Breast epithelium (tissue), 4 donors: Measurements from ENCODE around the gene DMD. TPM values are rescaled to one million over a fixed set of nuclear protein-coding genes. Genes with fewer than 3 reads are reported as not detected.

ENCODE experiments used
- DNase-seq, 2 donors: peaks; one replicate each; pipeline ENCODE4 v3.0.0-alpha.2; 2019; ENCODE audit warnings: low spot score in 2 of 2
- H3K27ac ChIP-seq, 2 donors: fragments of 200-600 bp; sonication (generic) in 1 of 2; one replicate each; pipeline ENCODE4 v1.5.1; 2016 to 2019; ENCODE audit warnings: mild to moderate bottlenecking in 1 of 2
- H3K27me3 ChIP-seq, 2 donors: fragments of 200-600 bp; sonication (generic) in 1 of 2; one replicate each; pipeline versions ENCODE4 v1.5.1 to v1.6.0; 2017 to 2019; ENCODE audit warnings: control low read depth in 1 of 2, mild to moderate bottlenecking in 1 of 2
- H3K36me3 ChIP-seq: fragments of 200-600 bp; one replicate; pipeline ENCODE4 v1.5.1; 2019
- H3K4me1 ChIP-seq, 2 donors: fragments of 200-600 bp; sonication (generic); one replicate each; pipeline ENCODE4 v1.5.1; 2016 to 2019; ENCODE audit warnings: control low read depth in 1 of 2
- H3K4me3 ChIP-seq, 3 donors: fragments of 200-600 bp; sonication (generic); 1 replicate in 2 of 3; 2 replicates in 1 of 3; pipeline ENCODE4 v1.5.1; 2016 to 2019; ENCODE audit warnings: mild to moderate bottlenecking in 3 of 3, moderate library complexity in 2 of 3
- H3K9me3 ChIP-seq, 2 donors: fragments of 200-600 bp; sonication (generic) in 1 of 2; one replicate each; pipeline ENCODE4 v1.5.1; 2016 to 2019; ENCODE audit warnings: control low read depth in 1 of 2
- POLR2A ChIP-seq: fragments of 450-650 bp; IDR thresholded peaks from one replicate; pipeline ENCODE4 v1.6.1; 2016; ENCODE audit warnings: antibody characterized with exemption, mild to moderate bottlenecking, moderate library complexity
- POLR2AphosphoS5 ChIP-seq, 3 donors: sonication (generic); formaldehyde crosslinking; IDR thresholded peaks; one replicate each; pipeline ENCODE4 v1.6.1; 2017; ENCODE audit warnings: antibody characterized with exemption in 3 of 3
- intact Hi-C: fragments of 100-400 bp; cut with DNase I; formaldehyde crosslinking; loops from one replicate; pipeline ENCODE4 v1.15.1; 2023; ENCODE audit warnings: low total_unique reads
- total RNA-seq, 3 donors: library from RNA; depleted of rRNA; stranded (reverse); fragments of >200 nt; gene quantifications; one replicate each; pipeline ENCODE4 v1.1.0, GENCODE V29; 2016
- TF ChIP-seq, protein P1 (sequence below), 3 donors: fragments of 450-650 bp; IDR thresholded peaks; one replicate each; pipeline ENCODE4 v1.5.1; 2016 to 2017; ENCODE audit warnings: antibody characterized with exemption in 3 of 3, mild to moderate bottlenecking in 3 of 3, moderate library complexity in 3 of 3

Gene DMD
- total RNA-seq, 3 donors from 2014 or later = 57.0 to 135 (median 65.2) TPM

DNA sequence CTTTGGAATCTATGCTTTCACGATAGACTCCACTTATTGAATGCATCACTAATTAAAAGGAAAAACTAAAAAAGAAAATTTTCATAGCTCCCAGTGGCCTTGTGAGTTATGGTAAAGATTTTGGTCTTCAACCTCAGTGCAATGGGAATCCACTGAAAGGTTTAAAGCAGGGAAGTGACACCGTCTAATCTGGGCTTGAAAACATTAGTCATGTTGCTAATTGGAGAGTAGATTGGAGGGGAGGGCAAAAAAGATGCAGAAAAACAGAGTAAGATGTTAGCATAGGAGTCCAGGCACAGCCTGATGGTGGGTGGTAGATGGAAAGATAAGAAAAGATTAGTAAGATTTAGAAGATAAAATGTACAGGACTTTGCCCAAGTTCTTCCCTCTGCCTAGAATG, 1506.4 kb downstream of the DMD start:
- no peak overlapping the region for H3K4me3 ChIP-seq

DNA sequence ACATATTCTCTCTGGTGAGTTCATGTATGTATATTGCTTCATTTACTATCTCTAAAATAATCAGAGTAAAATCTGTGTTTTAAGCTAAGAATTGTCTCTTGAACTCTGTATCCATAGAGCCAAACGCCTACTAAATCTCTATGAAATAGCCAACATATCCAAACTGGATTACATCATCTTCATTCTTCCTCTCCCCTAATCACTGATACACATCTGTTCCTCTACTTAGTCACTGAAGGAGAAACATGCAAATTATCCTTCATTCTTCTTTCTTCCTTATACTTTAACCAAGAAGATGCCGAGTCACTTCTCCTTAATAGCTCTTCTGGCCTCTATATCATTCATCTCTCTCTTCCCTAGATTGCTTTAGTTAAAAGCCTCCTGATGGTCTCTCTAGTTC, 1509.1 kb downstream of the DMD start:
- Histone ChIP-seq H3K27ac (no peak overlapping the region), H3K4me3 (no peak overlapping the region), H3K4me1 (no peaks in the 10 kb centered on the region), H3K36me3 (no peaks in the 10 kb centered on the region), H3K9me3 (no peaks in the 10 kb centered on the region), H3K27me3 (peaks cover 0 to 6% of the 10 kb centered on the region in 2 donors)
- intact Hi-C loops = no loop called here
- TF ChIP-seq POLR2A = no peak
- TF ChIP-seq POLR2AphosphoS5 (IDR thresholded peaks at IDR 0.05) = no peak
- TF ChIP-seq, protein P1, sequence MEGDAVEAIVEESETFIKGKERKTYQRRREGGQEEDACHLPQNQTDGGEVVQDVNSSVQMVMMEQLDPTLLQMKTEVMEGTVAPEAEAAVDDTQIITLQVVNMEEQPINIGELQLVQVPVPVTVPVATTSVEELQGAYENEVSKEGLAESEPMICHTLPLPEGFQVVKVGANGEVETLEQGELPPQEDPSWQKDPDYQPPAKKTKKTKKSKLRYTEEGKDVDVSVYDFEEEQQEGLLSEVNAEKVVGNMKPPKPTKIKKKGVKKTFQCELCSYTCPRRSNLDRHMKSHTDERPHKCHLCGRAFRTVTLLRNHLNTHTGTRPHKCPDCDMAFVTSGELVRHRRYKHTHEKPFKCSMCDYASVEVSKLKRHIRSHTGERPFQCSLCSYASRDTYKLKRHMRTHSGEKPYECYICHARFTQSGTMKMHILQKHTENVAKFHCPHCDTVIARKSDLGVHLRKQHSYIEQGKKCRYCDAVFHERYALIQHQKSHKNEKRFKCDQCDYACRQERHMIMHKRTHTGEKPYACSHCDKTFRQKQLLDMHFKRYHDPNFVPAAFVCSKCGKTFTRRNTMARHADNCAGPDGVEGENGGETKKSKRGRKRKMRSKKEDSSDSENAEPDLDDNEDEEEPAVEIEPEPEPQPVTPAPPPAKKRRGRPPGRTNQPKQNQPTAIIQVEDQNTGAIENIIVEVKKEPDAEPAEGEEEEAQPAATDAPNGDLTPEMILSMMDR (IDR thresholded peaks at IDR 0.05) = no peak
- DNase-seq = no peak

More for the DNA sequence above, 1506.4 kb downstream of the DMD start:
- no peak for DNase-seq
- no peaks in the 10 kb centered on the region for H3K36me3 ChIP-seq
- intact Hi-C loops = no loop called here
- H3K4me1 ChIP-seq = no peaks in the 10 kb centered on the region
- peaks cover 0 to 3% of the 10 kb centered on the region in 2 donors for H3K27me3 ChIP-seq
- no peaks in the 10 kb centered on the region for H3K9me3 ChIP-seq
- no peak overlapping the region for H3K27ac ChIP-seq
- no peak for TF ChIP-seq POLR2A
- no peak for TF ChIP-seq POLR2AphosphoS5 (IDR thresholded peaks at IDR 0.05)
- TF ChIP-seq, protein P1 (IDR thresholded peaks at IDR 0.05) = no peak

DNA sequence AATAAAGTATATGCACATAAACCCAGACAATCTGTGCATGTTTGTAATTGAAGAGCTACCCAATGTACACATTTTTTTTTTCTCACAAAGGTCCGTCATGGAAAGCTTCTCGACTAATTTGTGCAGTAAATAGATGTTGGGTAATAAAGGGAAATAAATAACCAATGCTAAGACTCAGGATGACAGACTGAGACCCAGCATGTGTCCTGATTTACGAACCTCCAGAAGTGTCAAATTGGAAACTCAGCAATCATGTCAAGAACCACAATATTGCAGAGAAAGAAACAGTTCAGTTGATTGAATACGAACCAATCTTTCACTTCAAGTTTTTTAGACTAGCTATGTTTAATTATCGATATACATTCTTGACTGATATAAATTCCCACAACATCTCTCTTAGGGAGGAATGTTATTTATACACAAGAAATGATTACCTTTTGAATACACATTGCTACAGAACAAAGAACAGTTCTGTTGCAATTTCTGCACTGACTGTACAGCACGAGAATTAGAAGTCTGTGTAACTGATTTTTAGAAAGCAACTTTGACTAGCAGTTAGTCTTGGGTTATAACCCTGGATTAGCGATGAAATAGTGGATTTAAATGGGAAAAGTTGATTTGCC, 1513.9 kb downstream of the DMD start:
- intact Hi-C loops = no loop called here
- Histone ChIP-seq H3K36me3 (no peaks in the 10 kb centered on the region), H3K4me1 (no peaks in the 10 kb centered on the region), H3K27me3 (peaks cover 0 to 6% of the 10 kb centered on the region in 2 donors), H3K9me3 (peaks cover 0 to 18% of the 10 kb centered on the region in 2 donors), H3K27ac (no peak overlapping the region), H3K4me3 (no peak overlapping the region)
- TF ChIP-seq, protein P1 (IDR thresholded peaks at IDR 0.05) = no peak
- no peak for TF ChIP-seq POLR2A
- TF ChIP-seq POLR2AphosphoS5 (IDR thresholded peaks at IDR 0.05) = no peak
- no peak for DNase-seq

DNA sequence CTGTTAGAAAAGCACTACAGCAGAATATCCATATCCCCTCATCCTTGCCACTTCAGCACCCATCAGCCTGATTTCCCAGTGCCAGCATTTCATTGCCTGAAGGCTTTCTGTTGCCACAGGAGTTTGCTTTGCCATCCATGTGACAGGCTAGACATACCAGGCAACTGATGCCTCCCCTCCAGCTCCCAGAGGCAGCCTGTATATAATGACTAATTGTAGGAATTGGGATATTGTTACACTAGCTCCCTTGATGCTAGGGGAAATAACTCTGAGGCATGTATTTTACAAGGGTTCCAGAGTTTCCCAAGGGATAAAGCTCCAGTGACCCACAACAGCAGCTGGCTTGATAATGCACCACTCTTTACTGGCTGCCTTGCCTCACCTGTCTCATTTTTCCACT, 1531.5 kb downstream of the DMD start:
- Histone ChIP-seq H3K9me3 (no peaks in the 10 kb centered on the region), H3K36me3 (no peaks in the 10 kb centered on the region), H3K4me1 (no peaks in the 10 kb centered on the region), H3K27me3 (no peaks in the 10 kb centered on the region), H3K27ac (no peak overlapping the region), H3K4me3 (no peak overlapping the region)
- intact Hi-C loops = no loop called here
- DNase-seq = no peak
- TF ChIP-seq, protein P1 (IDR thresholded peaks at IDR 0.05) = no peak
- no peak for TF ChIP-seq POLR2AphosphoS5 (IDR thresholded peaks at IDR 0.05)
- no peak for TF ChIP-seq POLR2A

DNA sequence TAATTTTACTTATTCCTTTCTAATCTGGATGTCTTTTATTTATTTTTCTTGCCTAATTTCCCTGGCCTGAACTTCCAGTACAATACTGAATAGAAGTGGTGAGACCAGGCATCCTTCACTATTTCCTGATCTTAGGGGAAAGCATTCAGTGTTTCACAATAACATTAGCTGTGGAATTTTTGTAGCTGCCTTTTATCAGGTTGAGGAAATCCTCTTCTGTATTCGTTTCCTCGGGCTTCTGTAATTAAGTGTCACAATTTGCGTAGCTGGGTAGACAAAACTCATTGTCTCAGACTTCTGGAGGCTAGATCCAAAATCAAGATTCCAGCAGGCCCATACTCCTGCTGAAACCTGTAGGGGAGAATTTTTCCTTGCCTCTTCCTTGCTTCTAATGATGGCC, 1541.1 kb downstream of the DMD start:
- Histone ChIP-seq H3K4me1 (no peaks in the 10 kb centered on the region), H3K27me3 (peaks cover 0 to 9% of the 10 kb centered on the region in 2 donors), H3K4me3 (no peak overlapping the region), H3K36me3 (no peaks in the 10 kb centered on the region), H3K9me3 (no peaks in the 10 kb centered on the region), H3K27ac (no peak overlapping the region)
- intact Hi-C loops = no loop called here
- DNase-seq = no peak
- TF ChIP-seq, protein P1 (IDR thresholded peaks at IDR 0.05) = no peak
- no peak for TF ChIP-seq POLR2AphosphoS5 (IDR thresholded peaks at IDR 0.05)
- no peak for TF ChIP-seq POLR2A
